GM12878 (cell line): ENCODE results near the gene KRTAP12-4. TPM values are rescaled to one million over a fixed set of nuclear protein-coding genes. Genes with fewer than 3 reads are reported as not detected.

ENCODE experiments used
- ATAC-seq: fragments of 200-7000 bp; cut with Tn5 transposase; 3 replicates; pipeline ENCODE4 v1.9.1; 2020; ENCODE audit warnings: mild to moderate bottlenecking, moderate library complexity
- BruUV-seq: library from RNA; stranded (reverse); fragments of 400-500 nt; replicated peaks from 2 replicates; lab custom pipeline; 2021; lab: Mats Ljungman, UMichigan
- CTCF ChIA-PET: fragments of 300-600 bp; sonication (Branson Sonifier 250); formaldehyde crosslinking; extraction: SDS; loops from one replicate; lab custom pipeline; 2021; ENCODE audit warnings: inconsistent platforms; lab: Yijun Ruan, JAX
- POLR2A ChIA-PET: fragments of 350-600 bp; formaldehyde crosslinking; extraction: SDS; loops from one replicate; lab custom pipeline; 2021; ENCODE audit warnings: inconsistent platforms; lab: Charles Lee
- RAD21 ChIA-PET: fragments of 300-600 bp; sonication (Branson Sonifier 250); formaldehyde crosslinking; loops from one replicate; lab custom pipeline; 2023; ENCODE audit warnings: antibody characterized with exemption; ENCODE audit not compliant: unreplicated experiment; lab: Charles Lee
- SMC1A ChIA-PET: fragments of 300-600 bp; sonication (Branson Sonifier 250); formaldehyde crosslinking; loops from one replicate; lab custom pipeline; 2023; ENCODE audit not compliant: unreplicated experiment, uncharacterized antibody; lab: Charles Lee
- DNase-seq: peaks from one replicate; pipeline ENCODE4 v3.0.0-alpha.2; 2011; ENCODE audit warnings: low read depth, low spot score
- FAIRE-seq: peaks from 3 replicates; lab custom pipeline; 2011; peaks lifted over from hg19 to GRCh38; lab: Jason Lieb, UNC
- H2AFZ ChIP-seq: 2 replicates; pipeline ENCODE4 v1.6.0; 2011; ENCODE audit warnings: low read depth, low read length, control low read depth; ENCODE audit not compliant: control insufficient read depth
- H3K27ac ChIP-seq: 2 replicates; pipeline ENCODE4 v1.5.1; 2011; ENCODE audit warnings: control low read depth; ENCODE audit not compliant: control insufficient read depth, insufficient read depth
- H3K27me3 ChIP-seq, 2 experiments: replicated peaks in 1 of 2; 2 replicates each; pipeline versions ENCODE4 v1.6.0 to v1.6.1; 2011; ENCODE audit warnings: low read length in 1 of 2; ENCODE audit not compliant: control insufficient read depth in 2 of 2, insufficient read depth in 2 of 2
- H3K36me3 ChIP-seq, 2 experiments: 2 replicates each; pipeline ENCODE4 v1.5.1; 2011; ENCODE audit warnings: low read length in 1 of 2; ENCODE audit not compliant: control insufficient read depth in 2 of 2, insufficient read depth in 2 of 2
- H3K4me1 ChIP-seq: 2 replicates; pipeline ENCODE4 v1.6.1; 2011; ENCODE audit warnings: mild to moderate bottlenecking, low read length, moderate library complexity, mixed read lengths; ENCODE audit not compliant: control insufficient read depth, insufficient read depth
- H3K4me2 ChIP-seq: 2 replicates; pipeline ENCODE4 v1.6.0; 2011; ENCODE audit warnings: control low read depth; ENCODE audit not compliant: control insufficient read depth, insufficient read depth
- H3K4me3 ChIP-seq: fragments of 200-600 bp; sonication (generic); 2 replicates; pipeline ENCODE4 v1.5.1; 2016
- H3K79me2 ChIP-seq: 2 replicates; pipeline ENCODE4 v1.6.0; 2011; ENCODE audit warnings: low read length; ENCODE audit not compliant: control insufficient read depth, insufficient read depth
- H3K9ac ChIP-seq: 2 replicates; pipeline ENCODE4 v1.8.0; 2011; ENCODE audit warnings: low read length, control low read depth, mixed read lengths; ENCODE audit not compliant: control insufficient read depth, insufficient read depth
- H3K9me3 ChIP-seq: replicated peaks from 3 replicates; pipeline ENCODE4 v1.5.1; 2011; ENCODE audit warnings: mild to moderate bottlenecking, low read length; ENCODE audit not compliant: control insufficient read depth, insufficient read depth
- H4K20me1 ChIP-seq: 2 replicates; pipeline ENCODE4 v1.6.0; 2011; ENCODE audit not compliant: control insufficient read depth, insufficient read depth
- ASH2L ChIP-seq: fragments of 300-600, 200-600 bp; sonication (generic); IDR thresholded peaks from 2 replicates; pipeline ENCODE4 v1.6.1; 2017; ENCODE audit warnings: low read depth, mild to moderate bottlenecking, borderline replicate concordance
- CREB1 ChIP-seq: IDR thresholded peaks from 2 replicates; pipeline ENCODE4 v1.6.1; 2012; ENCODE audit warnings: low read depth, mild to moderate bottlenecking, inconsistent platforms
- EED ChIP-seq: sonication (generic); IDR thresholded peaks from 2 replicates; pipeline ENCODE4 v1.6.1; 2016; ENCODE audit warnings: antibody characterized with exemption, low read depth
- HDAC2 ChIP-seq: fragments of 200-600 bp; sonication (generic); IDR thresholded peaks from 2 replicates; pipeline ENCODE4 v1.6.1; 2017
- NFIC ChIP-seq: IDR thresholded peaks from 2 replicates; pipeline ENCODE4 v1.6.1; 2012; ENCODE audit warnings: low read depth, mild to moderate bottlenecking, inconsistent platforms, low read length, moderate library complexity
- POU2F2 ChIP-seq: IDR thresholded peaks from 3 replicates; pipeline ENCODE4 v1.6.1; 2011; ENCODE audit warnings: low read depth, mild to moderate bottlenecking, low read length, borderline replicate concordance
- SMC3 ChIP-seq: IDR thresholded peaks from 2 replicates; pipeline ENCODE4 v1.6.1; 2011; ENCODE audit warnings: low read length, improper control_type of control experiment, borderline replicate concordance
- WGBS: methylation state at CpG from one replicate; pipeline ENCODE4 v1.1.6; 2016; ENCODE audit warnings: low lambda C conversion rate; ENCODE audit not compliant: insufficient replicate concordance, insufficient coverage; ENCODE audit errors: missing lambda C conversion rate; 5-methylcytosine and 5-hydroxymethylcytosine counted together
- in situ Hi-C: fragments of 300-500 bp; cut with MboI; formaldehyde crosslinking; loops from 9 replicates; pipeline ENCODE4 v1.14.3; 2018; ENCODE audit warnings: mixed read lengths
- intact Hi-C: fragments of 100-400 bp; cut with micrococcal nuclease; formaldehyde crosslinking; loops from one replicate; pipeline ENCODE4 v1.14.2; 2022; ENCODE audit not compliant: unreplicated experiment
- polyA plus RNA-seq, 11 experiments: library from polyadenylated mRNA; depleted of rRNA in 4 of 11; unstranded in 6 of 11; stranded (reverse) in 5 of 11; fragments of >200 nt; fragmentation: Nextera tagmentation in 4 of 11; fragmentation: Illumina TruSeq in 1 of 11; extraction: Ambion mirVana in 4 of 11; extraction: Trizol in 1 of 11; gene quantifications; 1 replicate in 1 of 11; 2 replicates in 10 of 11; pipeline versions ENCODE4 v1.2.1 to v1.2.3, GENCODE V29; 2011 to 2016; ENCODE audit warnings: inconsistent platforms in 2 of 11, missing spikeins in 2 of 11, low read depth in 1 of 11
- total RNA-seq, 4 experiments: library from RNA; depleted of rRNA in 3 of 4; stranded (reverse); fragments of >200 nt in 3 of 4; fragmentation: Illumina TruSeq in 1 of 4; extraction: Trizol in 1 of 4; gene quantifications; 2 replicates each; pipeline versions ENCODE4 v1.2.1 to v1.2.3, GENCODE V29; 2013 to 2021
- TF ChIP-seq, protein P1 (sequence below): IDR thresholded peaks from 2 replicates; pipeline ENCODE4 v1.6.1; 2012; ENCODE audit warnings: low read depth, low read length, improper control_type of control experiment
- TF ChIP-seq, protein P2 (sequence below): IDR thresholded peaks from 2 replicates; pipeline ENCODE4 v1.6.1; 2012; ENCODE audit warnings: low read depth, low read length, improper control_type of control experiment
- TF ChIP-seq, protein P3 (sequence below): IDR thresholded peaks from 2 replicates; pipeline ENCODE4 v1.6.1; 2011; ENCODE audit warnings: mild to moderate bottlenecking, low read depth, low read length, moderate library complexity; ENCODE audit not compliant: insufficient replicate concordance

Gene KRTAP12-4
- total and polyA plus RNA-seq, 10 of the 15 experiments (the other 5 are each of a cell fraction or from before 2014, with no cell fraction given), result not detected

DNA sequence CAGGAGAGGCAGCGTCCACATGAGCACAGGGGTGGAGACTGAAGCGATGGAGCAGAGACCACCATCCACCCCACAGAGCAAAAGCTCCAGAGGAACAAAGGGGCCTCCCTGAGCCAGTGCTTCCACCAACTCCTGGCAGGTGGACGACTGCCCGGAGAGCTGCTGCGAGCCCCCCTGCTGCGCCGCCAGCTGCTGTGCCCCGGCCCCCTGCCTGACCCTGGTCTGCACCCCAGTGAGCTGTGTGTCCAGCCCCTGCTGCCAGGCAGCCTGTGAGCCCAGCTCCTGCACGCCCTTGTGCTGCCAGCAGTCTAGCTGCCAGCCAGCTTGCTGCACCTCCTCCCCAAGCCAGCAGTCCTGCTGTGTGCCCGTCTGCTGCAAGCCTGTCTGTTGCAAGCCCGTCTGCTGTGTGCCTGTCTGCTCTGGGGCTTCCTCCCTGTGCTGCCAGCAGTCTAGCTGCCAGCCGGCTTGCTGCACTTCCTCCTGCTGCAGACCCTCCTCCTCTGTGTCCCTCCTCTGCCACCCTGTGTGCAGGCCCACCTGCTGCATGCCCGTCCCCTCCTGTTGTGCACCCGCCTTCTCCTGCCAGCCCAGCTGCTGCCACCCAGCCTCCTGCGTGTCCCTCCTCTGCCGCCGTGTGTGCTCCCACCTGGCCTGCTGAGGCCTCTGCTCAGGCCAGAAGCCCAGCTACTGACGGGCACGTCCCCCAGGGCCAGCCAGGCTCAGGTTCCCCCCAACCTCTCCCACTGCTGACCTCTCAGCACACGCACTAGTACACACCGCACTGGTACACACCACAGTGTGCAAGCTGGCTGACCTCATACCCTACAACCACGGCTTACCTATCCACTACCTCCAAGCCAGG lies 47.9 kb upstream of the KRTAP12-4 start:
- Histone ChIP-seq H4K20me1 (no peaks in the 10 kb centered on the region), H3K79me2 (no peaks in the 10 kb centered on the region), H3K4me2 (no peak overlapping the region), H3K9ac (no peak overlapping the region), H3K36me3 (no peaks in the 10 kb centered on the region), H3K27me3 (peaks cover 2 to 5% of the 10 kb centered on the region in 2 experiments; a peak in 3 of 4 replicates), H3K4me3 (no peak overlapping the region)
- in situ Hi-C loops, result no loop called here
- ATAC-seq (no peak), DNase-seq (no peak), FAIRE-seq (no peak)
- POLR2A ChIA-PET, result interaction anchor here (0.6 kb wide), 1 partner anchor 1022 kb away, joined by 4 read pairs; no protein-coding TSS in a partner anchor
- intact Hi-C loops, result no loop called here
- 37% methylated on average over 20 of the region's 22 CpGs for WGBS
- RAD21 ChIA-PET, result no interaction called here
- BruUV-seq, result no TSS peak
- TF ChIP-seq, protein P1, sequence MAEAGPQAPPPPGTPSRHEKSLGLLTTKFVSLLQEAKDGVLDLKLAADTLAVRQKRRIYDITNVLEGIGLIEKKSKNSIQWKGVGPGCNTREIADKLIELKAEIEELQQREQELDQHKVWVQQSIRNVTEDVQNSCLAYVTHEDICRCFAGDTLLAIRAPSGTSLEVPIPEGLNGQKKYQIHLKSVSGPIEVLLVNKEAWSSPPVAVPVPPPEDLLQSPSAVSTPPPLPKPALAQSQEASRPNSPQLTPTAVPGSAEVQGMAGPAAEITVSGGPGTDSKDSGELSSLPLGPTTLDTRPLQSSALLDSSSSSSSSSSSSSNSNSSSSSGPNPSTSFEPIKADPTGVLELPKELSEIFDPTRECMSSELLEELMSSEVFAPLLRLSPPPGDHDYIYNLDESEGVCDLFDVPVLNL, result no peak
- TF ChIP-seq CREB1 (no peak), NFIC (no peak), EED (no peak), POU2F2 (no peak), SMC3 (no peak), HDAC2 (no peak), ASH2L (no peak)
- TF ChIP-seq, protein P2, sequence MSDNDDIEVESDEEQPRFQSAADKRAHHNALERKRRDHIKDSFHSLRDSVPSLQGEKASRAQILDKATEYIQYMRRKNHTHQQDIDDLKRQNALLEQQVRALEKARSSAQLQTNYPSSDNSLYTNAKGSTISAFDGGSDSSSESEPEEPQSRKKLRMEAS, result no peak
- TF ChIP-seq, protein P3, sequence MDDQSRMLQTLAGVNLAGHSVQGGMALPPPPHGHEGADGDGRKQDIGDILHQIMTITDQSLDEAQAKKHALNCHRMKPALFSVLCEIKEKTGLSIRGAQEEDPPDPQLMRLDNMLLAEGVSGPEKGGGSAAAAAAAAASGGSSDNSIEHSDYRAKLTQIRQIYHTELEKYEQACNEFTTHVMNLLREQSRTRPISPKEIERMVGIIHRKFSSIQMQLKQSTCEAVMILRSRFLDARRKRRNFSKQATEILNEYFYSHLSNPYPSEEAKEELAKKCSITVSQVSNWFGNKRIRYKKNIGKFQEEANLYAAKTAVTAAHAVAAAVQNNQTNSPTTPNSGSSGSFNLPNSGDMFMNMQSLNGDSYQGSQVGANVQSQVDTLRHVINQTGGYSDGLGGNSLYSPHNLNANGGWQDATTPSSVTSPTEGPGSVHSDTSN, result no peak
- TF ChIP-seq, all 136 proteins: peak for 0
- Histone ChIP-seq H3K27ac (no peak overlapping the region), H3K4me1 (no peaks in the 10 kb centered on the region), H3K9me3 (peaks cover 6% of the 10 kb centered on the region; the same call in 1 of the 3 replicates), H2AFZ (no peak overlapping the region)
- ChIA-PET SMC1A (no interaction called here), CTCF (no interaction called here)
